ENCODE data around the gene ZNF74.
A peak's percentile ranks its signal among the peaks of the same experiment; 100 is the strongest.

The ZNF74 gene

DNA sequence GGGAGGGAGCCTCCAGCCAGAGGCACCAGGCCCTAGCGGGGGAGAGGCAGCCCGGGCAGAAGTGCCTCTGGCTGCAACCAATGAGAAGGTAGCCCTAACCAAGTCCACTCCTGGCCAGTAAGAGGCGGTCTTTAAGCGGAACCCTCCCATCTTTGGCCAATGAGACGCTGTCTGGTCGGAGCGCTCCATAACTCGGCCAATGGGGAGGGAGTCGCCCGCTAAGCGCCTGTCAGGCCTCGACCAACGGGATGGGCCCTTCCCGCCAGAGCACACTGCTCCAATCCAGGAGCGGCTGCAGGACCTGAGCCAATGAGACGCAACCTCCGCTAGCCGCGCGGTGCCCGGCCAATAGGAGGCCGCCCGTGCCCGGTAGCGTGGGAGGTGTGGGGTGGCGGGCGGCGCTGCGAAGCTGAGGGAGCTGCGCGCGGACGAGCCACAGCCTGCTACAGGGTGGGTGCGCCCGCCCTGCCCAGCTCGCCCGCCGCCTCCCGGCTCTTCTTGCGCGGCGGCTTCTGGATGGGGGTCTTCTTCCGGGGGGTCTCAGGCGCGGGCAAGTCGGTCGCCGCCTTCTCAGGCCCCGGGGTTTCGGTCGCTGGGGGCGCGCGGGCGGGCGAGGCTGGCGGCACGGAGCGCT is 31.1 kb downstream of the ZNF74 start:
- CTCF ChIA-PET = no interaction called here
- DNase-seq = no peak

GRCh38 chr22:20425566-20426258 is 31.8 kb downstream of the ZNF74 start:
- Mint-ChIP-seq H3K4me1 (peaks cover 23% of the 10 kb centered on the region), H3K27me3 (peaks cover 79% of the 10 kb centered on the region), H3K9me3 (no peaks in the 10 kb centered on the region), H3K36me3 (peaks cover 3% of the 10 kb centered on the region), H3K27ac (no peak overlapping the region), H3K4me3 (no peak overlapping the region)
- CTCF ChIA-PET = no interaction called here
- no peak for DNase-seq

More for the DNA sequence above, 31.1 kb downstream of the ZNF74 start:
- Mint-ChIP-seq H3K4me3 (peak overlapping the region; percentile 28), H3K4me1 (peaks cover 17% of the 10 kb centered on the region), H3K9me3 (no peaks in the 10 kb centered on the region), H3K36me3 (peaks cover 3% of the 10 kb centered on the region), H3K27ac (no peak overlapping the region), H3K27me3 (peaks cover 72% of the 10 kb centered on the region)

GRCh38 chr22:20426259-20426615 is 32.3 kb downstream of the ZNF74 start:
- Mint-ChIP-seq H3K9me3 (no peaks in the 10 kb centered on the region), H3K4me1 (peaks cover 26% of the 10 kb centered on the region), H3K27ac (no peak overlapping the region), H3K27me3 (peaks cover 84% of the 10 kb centered on the region), H3K36me3 (peaks cover 3% of the 10 kb centered on the region), H3K4me3 (peak overlapping the region; percentile 13)
- DNase-seq = no peak
- CTCF ChIA-PET = no interaction called here

GRCh38 chr22:20427104-20427944 is 33.4 kb downstream of the ZNF74 start:
- DNase-seq = no peak
- no peak overlapping the region for H3K27ac Mint-ChIP-seq
- peaks cover 3% of the 10 kb centered on the region for H3K36me3 Mint-ChIP-seq
- no peaks in the 10 kb centered on the region for H3K9me3 Mint-ChIP-seq
- no peak overlapping the region for H3K4me3 Mint-ChIP-seq
- peaks cover 31% of the 10 kb centered on the region for H3K4me1 Mint-ChIP-seq
- CTCF ChIA-PET = no interaction called here
- H3K27me3 Mint-ChIP-seq = peaks cover 95% of the 10 kb centered on the region

GRCh38 chr22:20427945-20428417 is 34.0 kb downstream of the ZNF74 start:
- no peak for DNase-seq
- Mint-ChIP-seq H3K36me3 (peaks cover 3% of the 10 kb centered on the region), H3K4me3 (no peak overlapping the region), H3K27me3 (peaks cover 98% of the 10 kb centered on the region), H3K4me1 (peaks cover 31% of the 10 kb centered on the region), H3K9me3 (no peaks in the 10 kb centered on the region), H3K27ac (no peak overlapping the region)
- CTCF ChIA-PET = interaction anchor here (0.8 to 1.8 kb wide), 2 partner anchors 26 to 28 kb away, joined by 3 to 4 read pairs; no protein-coding TSS in a partner anchor

- peaks cover 98% of the 10 kb centered on the region for H3K27me3 Mint-ChIP-seq
Observed at GRCh38 chr22:20428496-20429253, 34.7 kb downstream of the ZNF74 start.

GRCh38 chr22:20429254-20430100 is 35.5 kb downstream of the ZNF74 start:
- peaks cover 28% of the 10 kb centered on the region for H3K4me1 Mint-ChIP-seq
- H3K36me3 Mint-ChIP-seq = peaks cover 3% of the 10 kb centered on the region
- CTCF ChIA-PET = interaction anchor here (0.6 to 1.8 kb wide), 3 partner anchors 11 to 27 kb away, joined by 3 to 6 read pairs (median 4); no protein-coding TSS in a partner anchor
- peak overlapping the region; percentile 72 for H3K27ac Mint-ChIP-seq
- peak; percentile 91 for DNase-seq
- no peaks in the 10 kb centered on the region for H3K9me3 Mint-ChIP-seq
- peaks cover 98% of the 10 kb centered on the region for H3K27me3 Mint-ChIP-seq
- H3K4me3 Mint-ChIP-seq = peak overlapping the region; percentile 74

More at GRCh38 chr22:20428496-20429253, 34.7 kb downstream of the ZNF74 start:
- DNase-seq = no peak
- CTCF ChIA-PET = interaction anchor here (0.6 to 1.8 kb wide), 3 partner anchors 11 to 28 kb away, joined by 3 to 6 read pairs (median 4); no protein-coding TSS in a partner anchor
- peaks cover 28% of the 10 kb centered on the region for H3K4me1 Mint-ChIP-seq
- no peaks in the 10 kb centered on the region for H3K9me3 Mint-ChIP-seq
- H3K27ac Mint-ChIP-seq = peak overlapping the region; percentile 72
- peak overlapping the region; percentile 74 for H3K4me3 Mint-ChIP-seq
- peaks cover 3% of the 10 kb centered on the region for H3K36me3 Mint-ChIP-seq

GRCh38 chr22:20430101-20430719 is 36.3 kb downstream of the ZNF74 start:
- no peaks in the 10 kb centered on the region for H3K9me3 Mint-ChIP-seq
- DNase-seq = peak; percentile 39
- H3K4me1 Mint-ChIP-seq = peaks cover 27% of the 10 kb centered on the region
- CTCF ChIA-PET = interaction anchor here (1.6 kb wide), 1 partner anchor 26 kb away, joined by 6 read pairs; no protein-coding TSS in a partner anchor
- peaks cover 98% of the 10 kb centered on the region for H3K27me3 Mint-ChIP-seq
- peaks cover 3% of the 10 kb centered on the region for H3K36me3 Mint-ChIP-seq
- H3K27ac Mint-ChIP-seq = no peak overlapping the region
- peak overlapping the region; percentile 74 for H3K4me3 Mint-ChIP-seq

DNA sequence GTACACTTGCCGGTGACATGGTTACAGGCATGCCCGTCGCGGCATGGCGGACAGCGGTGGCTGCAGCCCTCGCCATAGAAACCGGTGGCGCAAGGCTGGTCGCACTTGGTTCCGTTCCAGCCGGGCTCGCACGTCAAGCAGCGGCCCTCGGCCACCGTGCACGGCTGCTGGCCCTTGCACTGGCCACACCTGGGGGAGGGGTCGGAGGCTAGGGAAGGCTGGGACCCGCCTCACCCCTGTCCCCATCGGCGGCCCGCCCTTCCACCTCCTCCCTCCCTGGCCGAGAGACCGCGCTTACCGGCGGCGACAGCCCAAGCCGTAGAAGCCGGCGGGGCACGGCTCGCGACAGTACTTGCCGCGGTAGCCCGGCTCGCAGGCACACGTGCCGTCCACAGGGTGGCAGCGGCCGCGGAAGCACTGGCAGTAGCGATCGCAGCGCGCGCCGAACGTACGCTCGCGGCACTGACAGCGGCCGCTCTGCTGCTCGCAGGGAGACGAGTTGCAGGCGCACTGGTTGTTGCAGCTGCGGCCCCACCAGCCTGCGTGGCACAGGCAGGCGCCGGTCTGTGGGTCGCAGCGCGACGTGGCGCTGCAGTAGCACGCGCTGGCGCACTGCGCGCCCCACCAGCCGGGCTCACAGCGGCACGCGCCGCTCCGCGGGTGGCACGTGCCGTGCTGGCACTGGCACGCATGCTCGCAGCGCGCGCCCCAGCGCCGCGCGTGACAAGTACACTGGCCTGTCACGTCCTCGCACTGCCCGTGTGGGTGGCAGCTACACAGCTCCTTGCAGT is 37.0 kb downstream of the ZNF74 start:
- CTCF ChIA-PET = interaction anchor here (0.8 to 1.6 kb wide), 2 partner anchors 13 to 25 kb away, joined by 4 to 6 read pairs; no protein-coding TSS in a partner anchor
- peaks cover 3% of the 10 kb centered on the region for H3K36me3 Mint-ChIP-seq
- H3K4me3 Mint-ChIP-seq = peak overlapping the region; percentile 62
- no peak overlapping the region for H3K27ac Mint-ChIP-seq
- H3K9me3 Mint-ChIP-seq = no peaks in the 10 kb centered on the region
- DNase-seq = peak; percentile 73
- H3K27me3 Mint-ChIP-seq = peaks cover 100% of the 10 kb centered on the region
- peaks cover 30% of the 10 kb centered on the region for H3K4me1 Mint-ChIP-seq

- Mint-ChIP-seq H3K9me3 (no peaks in the 10 kb centered on the region), H3K4me3 (peak overlapping the region; percentile 46), H3K4me1 (peaks cover 32% of the 10 kb centered on the region), H3K27me3 (peaks cover 99% of the 10 kb centered on the region), H3K27ac (no peak overlapping the region), H3K36me3 (peaks cover 3% of the 10 kb centered on the region)
- CTCF ChIA-PET = interaction anchor here (0.8 kb wide), 1 partner anchor 13 kb away, joined by 4 read pairs; no protein-coding TSS in a partner anchor
- DNase-seq = no peak
Observed at GRCh38 chr22:20431511-20432192, 37.7 kb downstream of the ZNF74 start.

DNA sequence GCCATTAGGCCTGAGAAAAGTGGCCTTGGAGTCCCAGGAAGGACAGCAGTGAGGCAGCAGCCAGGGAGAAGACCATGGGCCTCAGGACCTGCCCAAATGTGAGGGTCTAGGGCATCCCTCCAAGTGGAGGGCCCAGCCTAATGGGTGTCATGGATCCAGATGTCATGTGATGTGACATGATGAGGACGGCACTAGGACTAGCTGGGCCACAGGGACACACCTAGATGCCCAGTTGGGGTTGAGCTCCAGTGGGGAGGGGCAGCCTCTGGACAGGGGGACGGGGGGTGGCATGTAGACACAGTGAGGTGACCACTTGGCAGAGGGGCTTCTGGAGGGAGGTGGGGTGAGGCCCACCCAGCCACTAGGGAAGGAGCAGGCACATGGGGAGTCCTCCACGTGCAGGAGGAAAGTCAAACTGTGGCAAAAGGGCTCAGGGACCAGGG is 38.3 kb downstream of the ZNF74 start:
- Mint-ChIP-seq H3K9me3 (no peaks in the 10 kb centered on the region), H3K4me3 (peak overlapping the region; percentile 46), H3K36me3 (peaks cover 3% of the 10 kb centered on the region), H3K27me3 (peaks cover 99% of the 10 kb centered on the region), H3K27ac (no peak overlapping the region), H3K4me1 (peaks cover 39% of the 10 kb centered on the region)
- DNase-seq = no peak
- CTCF ChIA-PET = interaction anchor here (0.7 kb wide), 1 partner anchor 24 kb away, joined by 3 read pairs; no protein-coding TSS in a partner anchor
